Vagina (tissue), 2 donors: ENCODE data around the gene TTLL5.

ENCODE experiments used
- POLR2A ChIP-seq, 2 donors: fragments of 450-650 bp; IDR thresholded peaks; one replicate each; pipeline ENCODE4 v1.6.1; 2017; ENCODE audit warnings: antibody characterized with exemption in 2 of 2, mild to moderate bottlenecking in 2 of 2, moderate library complexity in 2 of 2
- POLR2AphosphoS5 ChIP-seq, 2 donors: sonication (generic); formaldehyde crosslinking; IDR thresholded peaks; one replicate each; pipeline ENCODE4 v1.9.0; 2017; ENCODE audit warnings: antibody characterized with exemption in 2 of 2, mild to moderate bottlenecking in 2 of 2, low read depth in 1 of 2; ENCODE audit not compliant: insufficient read depth in 1 of 2
- TF ChIP-seq, protein P1 (sequence below), 3 experiments: fragments of 450-650 bp in 2 of 3; fragments of 200-600 bp in 1 of 3; sonication (generic) in 1 of 3; IDR thresholded peaks; one replicate each; pipeline ENCODE4 v1.5.1; 2017 to 2019; ENCODE audit warnings: antibody characterized with exemption in 3 of 3, mild to moderate bottlenecking in 2 of 3, moderate library complexity in 2 of 3

GRCh38 chr14:75946785-75947184, 285.7 kb downstream of the TTLL5 start:
- TF ChIP-seq, protein P1, sequence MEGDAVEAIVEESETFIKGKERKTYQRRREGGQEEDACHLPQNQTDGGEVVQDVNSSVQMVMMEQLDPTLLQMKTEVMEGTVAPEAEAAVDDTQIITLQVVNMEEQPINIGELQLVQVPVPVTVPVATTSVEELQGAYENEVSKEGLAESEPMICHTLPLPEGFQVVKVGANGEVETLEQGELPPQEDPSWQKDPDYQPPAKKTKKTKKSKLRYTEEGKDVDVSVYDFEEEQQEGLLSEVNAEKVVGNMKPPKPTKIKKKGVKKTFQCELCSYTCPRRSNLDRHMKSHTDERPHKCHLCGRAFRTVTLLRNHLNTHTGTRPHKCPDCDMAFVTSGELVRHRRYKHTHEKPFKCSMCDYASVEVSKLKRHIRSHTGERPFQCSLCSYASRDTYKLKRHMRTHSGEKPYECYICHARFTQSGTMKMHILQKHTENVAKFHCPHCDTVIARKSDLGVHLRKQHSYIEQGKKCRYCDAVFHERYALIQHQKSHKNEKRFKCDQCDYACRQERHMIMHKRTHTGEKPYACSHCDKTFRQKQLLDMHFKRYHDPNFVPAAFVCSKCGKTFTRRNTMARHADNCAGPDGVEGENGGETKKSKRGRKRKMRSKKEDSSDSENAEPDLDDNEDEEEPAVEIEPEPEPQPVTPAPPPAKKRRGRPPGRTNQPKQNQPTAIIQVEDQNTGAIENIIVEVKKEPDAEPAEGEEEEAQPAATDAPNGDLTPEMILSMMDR (IDR thresholded peaks at IDR 0.05) = no peak
- no peak for TF ChIP-seq POLR2A (IDR thresholded peaks at IDR 0.05)
- TF ChIP-seq POLR2AphosphoS5 (IDR thresholded peaks at IDR 0.05; ENCODE audit: insufficient read depth in 1 of 2, low read depth in 1 of 2) = no peak
